PC-3 (cell line): Measurements from ENCODE around the gene COL9A3. TPM values are rescaled to one million over a fixed set of nuclear protein-coding genes. Genes with fewer than 3 reads are reported as not detected.

Experiments used
- ATAC-seq: fragments of 200-7000 bp; cut with Tn5 transposase; 2 replicates; pipeline ENCODE4 v1.9.1; 2020; ENCODE audit warnings: mild to moderate bottlenecking, moderate library complexity
- BruUV-seq: library from RNA; stranded (reverse); fragments of 400-500 nt; replicated peaks from 2 replicates; lab custom pipeline; 2021; lab: Mats Ljungman, UMichigan
- CTCF ChIA-PET: fragments of 300-600 bp; sonication (Branson Sonifier 250); formaldehyde crosslinking; loops from one replicate; lab custom pipeline; 2022; ENCODE audit warnings: antibody characterized with exemption; lab: Charles Lee
- POLR2A ChIA-PET: fragments of 300-600 bp; sonication (Branson Sonifier 250); formaldehyde crosslinking; loops from one replicate; lab custom pipeline; 2022; ENCODE audit warnings: antibody characterized with exemption; ENCODE audit not compliant: unreplicated experiment; lab: Charles Lee
- DNase-seq: peaks from one replicate; pipeline ENCODE4 v3.0.0-alpha.2; 2015
- H2AFZ ChIP-seq: fragments of 300-600 bp; sonication (generic); 2 replicates; pipeline ENCODE4 v1.6.0; 2016; ENCODE audit warnings: antibody characterized with exemption, low read length
- H3F3A ChIP-seq: fragments of 300-600 bp; sonication (generic); one replicate; pipeline ENCODE4 v1.6.0; 2017; ENCODE audit warnings: antibody characterized with exemption, low read length, control low read depth, mild to moderate bottlenecking; ENCODE audit not compliant: unreplicated experiment
- H3K27ac ChIP-seq: fragments of 300-600 bp; sonication (generic); 2 replicates; pipeline ENCODE4 v1.5.1; 2016; ENCODE audit warnings: mild to moderate bottlenecking, low read length
- H3K27me3 ChIP-seq: fragments of 300-600 bp; sonication (generic); 2 replicates; pipeline ENCODE4 v1.6.1; 2016; ENCODE audit warnings: low read length, mixed read lengths
- H3K36me3 ChIP-seq: fragments of 300-600 bp; sonication (generic); 2 replicates; pipeline ENCODE4 v1.6.1; 2016; ENCODE audit warnings: low read depth, mixed run types, low read length, mixed read lengths
- H3K4me1 ChIP-seq: fragments of 300-600 bp; sonication (generic); 2 replicates; pipeline ENCODE4 v1.5.1; 2016; ENCODE audit warnings: low read length; ENCODE audit not compliant: insufficient read depth
- H3K4me2 ChIP-seq: fragments of 300-600 bp; sonication (generic); 2 replicates; pipeline ENCODE4 v1.6.0; 2016; ENCODE audit warnings: low read length
- H3K4me3 ChIP-seq: fragments of 300-600 bp; sonication (generic); 2 replicates; pipeline ENCODE4 v1.5.1; 2016; ENCODE audit warnings: mild to moderate bottlenecking, low read length, mixed read lengths
- H3K79me2 ChIP-seq: fragments of 300-600 bp; sonication (generic); 2 replicates; pipeline ENCODE4 v1.6.1; 2017; ENCODE audit warnings: low read length, mixed read lengths
- H3K9ac ChIP-seq: fragments of 300-600 bp; sonication (generic); 2 replicates; pipeline ENCODE4 v1.6.0; 2016; ENCODE audit warnings: mild to moderate bottlenecking, low read length
- H3K9me2 ChIP-seq: fragments of 300-600 bp; sonication (generic); replicated peaks from 2 replicates; pipeline ENCODE4 v1.6.1; 2016; ENCODE audit warnings: mixed run types, low read length, mixed read lengths
- H3K9me3 ChIP-seq: fragments of 300-600 bp; sonication (generic); 2 replicates; pipeline ENCODE4 v1.6.1; 2016; ENCODE audit warnings: low read length, mixed read lengths
- H4K20me1 ChIP-seq: fragments of 300-600 bp; sonication (generic); 2 replicates; pipeline ENCODE4 v1.6.1; 2016; ENCODE audit warnings: low read length, mixed read lengths
- EZH2 ChIP-seq: fragments of 300-600 bp; sonication (generic); IDR thresholded peaks from one replicate; pipeline ENCODE4 v1.6.1; 2017; ENCODE audit warnings: antibody characterized with exemption, mild to moderate bottlenecking, low read length; ENCODE audit not compliant: unreplicated experiment
- EZH2phosphoT487 ChIP-seq: fragments of 300-600 bp; sonication (generic); IDR thresholded peaks from 2 replicates; pipeline ENCODE4 v1.6.1; 2018; ENCODE audit warnings: mild to moderate bottlenecking, antibody characterized with exemption, low read length, borderline replicate concordance
- intact Hi-C: fragments of 100-400 bp; cut with micrococcal nuclease; formaldehyde crosslinking; loops from 2 replicates; pipeline ENCODE4 v1.9.0; 2023
- total RNA-seq: library from RNA; depleted of rRNA; stranded (reverse); fragments of >200 nt; gene quantifications from 2 replicates; pipeline ENCODE4 v1.2.3, GENCODE V29; 2014
- TF ChIP-seq, protein P1 (sequence below): fragments of 300-600 bp; sonication (generic); conservative IDR thresholded peaks from 2 replicates; pipeline ENCODE4 v1.5.1; 2017; ENCODE audit warnings: antibody characterized with exemption, low read depth, mild to moderate bottlenecking, low read length

The COL9A3 gene
- total RNA-seq, 1 experiment from 2014 or later: 14.3 TPM

DNA sequence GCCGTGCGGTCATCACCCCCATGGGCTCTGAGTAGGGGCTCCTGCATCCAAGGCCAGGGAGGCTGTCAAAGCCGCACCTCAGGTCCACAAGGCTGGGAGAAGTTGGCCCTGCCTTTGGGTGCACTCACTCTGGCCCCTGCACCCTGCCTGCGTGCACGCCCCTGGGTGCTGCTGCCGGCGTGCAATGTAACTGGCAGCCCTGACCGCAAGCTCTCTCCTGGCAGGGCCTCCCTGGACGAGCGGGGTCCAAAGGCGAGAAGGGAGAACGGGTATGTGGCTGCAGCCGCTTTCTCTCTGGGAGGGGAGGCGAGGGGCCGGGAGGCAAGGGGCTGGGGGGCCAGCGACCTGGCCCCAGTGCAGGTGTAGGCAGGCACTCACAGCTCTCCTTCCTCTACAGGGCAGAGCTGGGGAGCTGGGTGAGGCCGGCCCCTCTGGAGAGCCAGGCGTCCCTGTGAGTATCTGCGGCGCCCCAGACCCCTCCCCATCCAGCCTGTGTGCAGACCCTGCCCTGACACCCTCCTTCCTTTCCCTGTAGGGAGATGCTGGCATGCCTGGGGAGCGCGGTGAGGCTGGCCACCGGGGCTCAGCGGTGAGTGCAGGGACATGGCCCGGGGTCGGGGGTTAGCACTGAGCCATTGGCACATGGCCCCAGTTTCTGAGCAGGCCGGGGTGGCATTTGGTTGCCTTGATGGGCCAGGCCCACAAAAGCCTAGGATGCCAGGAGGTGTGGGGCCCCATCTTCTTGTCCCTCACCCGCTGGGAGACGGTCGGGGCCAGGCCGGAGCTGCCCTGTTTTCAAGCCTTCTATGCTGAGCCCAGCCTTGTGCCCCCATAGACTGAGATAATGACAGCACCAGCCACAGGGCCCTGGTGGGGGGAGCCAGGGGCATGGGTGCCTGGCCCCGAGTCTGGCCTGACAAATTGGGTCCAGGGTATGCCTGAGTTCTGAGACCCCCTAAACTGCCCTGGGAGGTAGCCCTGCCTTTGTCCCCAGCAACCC, 12.7 kb downstream of the COL9A3 start:
- no peaks in the 10 kb centered on the region for H3K79me2 ChIP-seq
- peaks cover 19% of the 10 kb centered on the region for H3K4me1 ChIP-seq
- H3K27me3 ChIP-seq: no peaks in the 10 kb centered on the region
- no peak overlapping the region for H3K4me2 ChIP-seq
- no peaks in the 10 kb centered on the region for H3K36me3 ChIP-seq
- no peak overlapping the region for H3K4me3 ChIP-seq
- H3K27ac ChIP-seq: no peak overlapping the region
- H3F3A ChIP-seq: no peaks in the 10 kb centered on the region
- TF ChIP-seq EZH2 (no peak), EZH2phosphoT487 (no peak)
- TF ChIP-seq, protein P1, sequence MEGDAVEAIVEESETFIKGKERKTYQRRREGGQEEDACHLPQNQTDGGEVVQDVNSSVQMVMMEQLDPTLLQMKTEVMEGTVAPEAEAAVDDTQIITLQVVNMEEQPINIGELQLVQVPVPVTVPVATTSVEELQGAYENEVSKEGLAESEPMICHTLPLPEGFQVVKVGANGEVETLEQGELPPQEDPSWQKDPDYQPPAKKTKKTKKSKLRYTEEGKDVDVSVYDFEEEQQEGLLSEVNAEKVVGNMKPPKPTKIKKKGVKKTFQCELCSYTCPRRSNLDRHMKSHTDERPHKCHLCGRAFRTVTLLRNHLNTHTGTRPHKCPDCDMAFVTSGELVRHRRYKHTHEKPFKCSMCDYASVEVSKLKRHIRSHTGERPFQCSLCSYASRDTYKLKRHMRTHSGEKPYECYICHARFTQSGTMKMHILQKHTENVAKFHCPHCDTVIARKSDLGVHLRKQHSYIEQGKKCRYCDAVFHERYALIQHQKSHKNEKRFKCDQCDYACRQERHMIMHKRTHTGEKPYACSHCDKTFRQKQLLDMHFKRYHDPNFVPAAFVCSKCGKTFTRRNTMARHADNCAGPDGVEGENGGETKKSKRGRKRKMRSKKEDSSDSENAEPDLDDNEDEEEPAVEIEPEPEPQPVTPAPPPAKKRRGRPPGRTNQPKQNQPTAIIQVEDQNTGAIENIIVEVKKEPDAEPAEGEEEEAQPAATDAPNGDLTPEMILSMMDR: no peak
- POLR2A ChIA-PET: no interaction called here
- no peaks in the 10 kb centered on the region for H3K9me3 ChIP-seq
- DNase-seq (no peak), ATAC-seq (no peak)
- intact Hi-C loops: loop anchor here (10.0 kb wide), 1 partner anchor 95 kb away; the partner anchor contains the start of gene DIDO1
- BruUV-seq: no TSS peak
- no peak overlapping the region for H3K9ac ChIP-seq
- no peaks in the 10 kb centered on the region for H3K9me2 ChIP-seq
- H4K20me1 ChIP-seq: no peaks in the 10 kb centered on the region
- H2AFZ ChIP-seq: no peak overlapping the region
- CTCF ChIA-PET: no interaction called here

DNA sequence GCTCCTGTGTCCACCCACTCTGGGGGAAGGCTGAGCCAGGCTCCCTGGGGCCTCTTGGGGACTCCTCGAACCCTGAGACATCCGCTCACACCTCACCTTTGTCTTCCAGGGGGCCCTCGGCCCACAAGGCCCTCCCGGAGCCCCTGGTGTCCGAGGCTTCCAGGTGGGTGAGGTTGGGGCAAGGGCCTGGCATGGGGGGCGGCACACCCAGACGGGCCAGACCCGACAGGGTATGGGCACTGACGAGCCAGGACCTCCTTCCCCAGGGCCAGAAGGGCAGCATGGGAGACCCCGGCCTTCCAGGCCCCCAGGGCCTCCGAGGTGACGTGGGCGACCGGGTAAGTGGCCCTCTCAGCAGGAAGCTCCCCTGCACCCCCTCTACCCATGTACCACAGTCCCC, 13.4 kb downstream of the COL9A3 start:
- ATAC-seq (no peak), DNase-seq (no peak)
- CTCF ChIA-PET: no interaction called here
- no peaks in the 10 kb centered on the region for H3K9me2 ChIP-seq
- POLR2A ChIA-PET: no interaction called here
- no peaks in the 10 kb centered on the region for H3K27me3 ChIP-seq
- no peak overlapping the region for H3K9ac ChIP-seq
- peaks cover 16% of the 10 kb centered on the region for H3K4me1 ChIP-seq
- H3K4me3 ChIP-seq: no peak overlapping the region
- H4K20me1 ChIP-seq: no peaks in the 10 kb centered on the region
- no peak overlapping the region for H2AFZ ChIP-seq
- no peaks in the 10 kb centered on the region for H3F3A ChIP-seq
- no peaks in the 10 kb centered on the region for H3K9me3 ChIP-seq
- TF ChIP-seq, protein P1: no peak
- no peak for TF ChIP-seq EZH2
- no peak for TF ChIP-seq EZH2phosphoT487
- no peaks in the 10 kb centered on the region for H3K36me3 ChIP-seq
- H3K27ac ChIP-seq: no peak overlapping the region
- intact Hi-C loops: no loop called here
- no TSS peak for BruUV-seq
- H3K79me2 ChIP-seq: no peaks in the 10 kb centered on the region
- no peak overlapping the region for H3K4me2 ChIP-seq

DNA sequence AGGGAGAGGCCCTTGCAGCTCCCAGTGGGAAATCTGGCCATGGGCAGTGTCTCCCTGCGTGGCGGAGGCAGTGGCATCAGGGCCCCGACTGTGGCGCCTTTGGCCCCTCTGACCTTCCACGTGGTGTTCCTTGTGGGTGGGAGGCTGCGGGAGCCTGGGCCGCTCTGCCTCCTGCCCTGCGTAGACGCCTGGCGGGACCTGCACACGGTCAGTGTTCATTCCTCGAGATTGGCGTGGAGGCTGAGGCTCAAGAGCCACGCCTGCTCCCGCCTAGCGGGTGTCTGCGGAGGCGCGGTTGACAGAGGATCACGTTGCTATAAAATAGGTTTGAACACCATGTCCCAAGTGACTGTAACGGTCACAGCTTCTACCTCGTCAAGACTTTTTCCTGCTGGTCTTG, 14.0 kb downstream of the COL9A3 start:
- Histone ChIP-seq H3K36me3 (no peaks in the 10 kb centered on the region), H3K9me2 (no peaks in the 10 kb centered on the region), H3K4me2 (no peak overlapping the region), H3F3A (no peaks in the 10 kb centered on the region), H3K79me2 (no peaks in the 10 kb centered on the region), H3K27me3 (no peaks in the 10 kb centered on the region), H4K20me1 (no peaks in the 10 kb centered on the region), H3K27ac (no peak overlapping the region), H3K4me1 (peaks cover 20% of the 10 kb centered on the region), H3K9ac (no peak overlapping the region), H3K9me3 (no peaks in the 10 kb centered on the region), H3K4me3 (no peak overlapping the region), H2AFZ (no peak overlapping the region)
- ATAC-seq: no peak
- CTCF ChIA-PET: no interaction called here
- intact Hi-C loops: no loop called here
- POLR2A ChIA-PET: no interaction called here
- no peak for DNase-seq
- BruUV-seq: no TSS peak
- TF ChIP-seq, protein P1: no peak
- no peak for TF ChIP-seq EZH2phosphoT487
